ENCODE data around the gene NOS1. TPM values are rescaled to one million over a fixed set of nuclear protein-coding genes. Genes with fewer than 3 reads are reported as not detected.

NOS1 gene
- total RNA-seq, 1 experiment from 2014 or later, result 2.3 TPM

DNA sequence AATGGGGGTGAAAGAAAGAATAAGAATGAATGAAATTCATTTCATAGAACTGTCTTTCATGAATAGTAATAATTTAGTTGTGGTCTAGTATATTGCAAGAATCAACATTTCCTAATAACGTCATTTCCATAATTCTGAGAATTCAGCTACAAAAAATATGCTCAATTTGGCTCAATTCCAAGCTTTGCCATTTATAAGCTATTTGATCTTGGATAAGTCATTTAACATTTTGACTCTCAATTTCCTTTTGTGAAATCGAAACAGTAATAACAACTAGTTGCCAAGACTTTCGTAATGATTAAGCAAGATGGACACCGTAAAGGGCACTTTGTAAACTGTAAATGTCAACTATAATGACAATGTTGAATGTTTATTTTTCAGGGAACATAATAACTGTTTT is 18.1 kb downstream of the NOS1 start:
- Histone ChIP-seq H3K23me2 (ENCODE audit: insufficient read length, low read depth, low read length, poor library complexity, severe bottlenecking) (no peaks in the 10 kb centered on the region), H4K91ac (ENCODE audit: insufficient read length, low read depth, low read length) (no peak overlapping the region), H3K14ac (ENCODE audit: insufficient read depth, low read length) (no peak overlapping the region), H4K20me1 (ENCODE audit: control insufficient read depth, insufficient read depth, insufficient read length) (no peaks in the 10 kb centered on the region), H4K5ac (ENCODE audit: insufficient read length, low read depth, low read length) (no peak overlapping the region), H4K8ac (replicated peaks; ENCODE audit: insufficient read length, low read depth, low read length) (no peak overlapping the region), H3K23ac (ENCODE audit: insufficient read length, low read depth, low read length) (no peak overlapping the region), H2BK5ac (ENCODE audit: insufficient read length, low read length) (no peak overlapping the region), H3K27me3 (ENCODE audit: insufficient read depth, low read length) (no peaks in the 10 kb centered on the region), H3K4me1 (ENCODE audit: insufficient read depth, low read length) (no peaks in the 10 kb centered on the region; the same call in 1 of the 2 replicates), H2BK15ac (ENCODE audit: low read depth, low read length) (no peak overlapping the region), H2AK5ac (ENCODE audit: insufficient read length, low read length) (no peak overlapping the region), H2BK12ac (ENCODE audit: insufficient read length, low read depth, low read length) (no peak overlapping the region), H3K79me1 (ENCODE audit: insufficient read depth, low read depth, low read length, poor library complexity, severe bottlenecking) (no peaks in the 10 kb centered on the region), H2AFZ (ENCODE audit: low read length) (no peak overlapping the region), H3K27ac (ENCODE audit: insufficient read length, low read depth, low read length) (no peak overlapping the region), H3K56ac (ENCODE audit: insufficient read length, low read depth, low read length) (no peak overlapping the region), H3K9ac (ENCODE audit: extremely low read depth, insufficient read length, low read length) (no peak overlapping the region), H3K4me2 (ENCODE audit: insufficient read depth, insufficient read length, low read length) (no peak overlapping the region), H2BK20ac (ENCODE audit: low read depth, low read length, poor library complexity, severe bottlenecking) (no peak overlapping the region), H2BK120ac (ENCODE audit: low read depth, low read length, poor library complexity, severe bottlenecking) (no peak overlapping the region), H3K4ac (ENCODE audit: low read depth, low read length) (no peak overlapping the region), H3T11ph (ENCODE audit: low read length) (no peak overlapping the region), H3K79me2 (ENCODE audit: insufficient read depth, low read length) (no peaks in the 10 kb centered on the region), H3K9me3 (ENCODE audit: control insufficient read depth, low read depth, low read length) (no peaks in the 10 kb centered on the region), H3K18ac (ENCODE audit: insufficient read length, low read depth, low read length) (no peak overlapping the region)
- H3K27me3 Mint-ChIP-seq (ENCODE audit: low read depth), result peaks cover 3% of the 10 kb centered on the region; the same call in 1 of the 2 replicates
- H3K36me3 Mint-ChIP-seq (ENCODE audit: insufficient read depth in 1 of 3, low read depth in 3 of 3), result no peaks in the 10 kb centered on the region
- H3K4me1 Mint-ChIP-seq, result peaks cover 14 to 15% of the 10 kb centered on the region in 2 experiments
- H3K4me3 Mint-ChIP-seq, result no peak overlapping the region
- no peak for DNase-seq
- WGBS (ENCODE audit: extremely low coverage, insufficient read length, low lambda C conversion rate), result no CpG with 5 or more reads among the region's 4 CpGs
- TF ChIP-seq, protein P1, sequence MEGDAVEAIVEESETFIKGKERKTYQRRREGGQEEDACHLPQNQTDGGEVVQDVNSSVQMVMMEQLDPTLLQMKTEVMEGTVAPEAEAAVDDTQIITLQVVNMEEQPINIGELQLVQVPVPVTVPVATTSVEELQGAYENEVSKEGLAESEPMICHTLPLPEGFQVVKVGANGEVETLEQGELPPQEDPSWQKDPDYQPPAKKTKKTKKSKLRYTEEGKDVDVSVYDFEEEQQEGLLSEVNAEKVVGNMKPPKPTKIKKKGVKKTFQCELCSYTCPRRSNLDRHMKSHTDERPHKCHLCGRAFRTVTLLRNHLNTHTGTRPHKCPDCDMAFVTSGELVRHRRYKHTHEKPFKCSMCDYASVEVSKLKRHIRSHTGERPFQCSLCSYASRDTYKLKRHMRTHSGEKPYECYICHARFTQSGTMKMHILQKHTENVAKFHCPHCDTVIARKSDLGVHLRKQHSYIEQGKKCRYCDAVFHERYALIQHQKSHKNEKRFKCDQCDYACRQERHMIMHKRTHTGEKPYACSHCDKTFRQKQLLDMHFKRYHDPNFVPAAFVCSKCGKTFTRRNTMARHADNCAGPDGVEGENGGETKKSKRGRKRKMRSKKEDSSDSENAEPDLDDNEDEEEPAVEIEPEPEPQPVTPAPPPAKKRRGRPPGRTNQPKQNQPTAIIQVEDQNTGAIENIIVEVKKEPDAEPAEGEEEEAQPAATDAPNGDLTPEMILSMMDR (conservative IDR thresholded peaks at IDR 0.05), result no peak
- H3K27ac Mint-ChIP-seq, result no peak overlapping the region
- H3K9me3 Mint-ChIP-seq, result no peaks in the 10 kb centered on the region; a peak in 1 of 5 replicates
